K562 (cell line): ENCODE results near the gene KMT2D. TPM values are rescaled to one million over a fixed set of nuclear protein-coding genes. Genes with fewer than 3 reads are reported as not detected.

ENCODE experiments used
- CBX5 ChIP-seq: IDR thresholded peaks from 2 replicates; pipeline ENCODE4 v1.6.1; 2014; ENCODE audit warnings: low read depth, borderline replicate concordance
- CREB1 ChIP-seq, 2 experiments: sonication (generic) in 1 of 2; formaldehyde crosslinking in 1 of 2; IDR thresholded peaks; 2 replicates each; pipeline versions ENCODE4 v1.6.1 to v1.8.0; 2012 to 2022; ENCODE audit warnings: inconsistent platforms in 1 of 2, mild to moderate bottlenecking in 1 of 2, missing genetic modification reagents in 1 of 2, moderate library complexity in 1 of 2
- FOXK1 ChIP-seq: sonication (generic); formaldehyde crosslinking; IDR thresholded peaks from 2 replicates; pipeline ENCODE4 v1.8.0; 2022; ENCODE audit warnings: missing genetic modification reagents, mild to moderate bottlenecking, borderline replicate concordance
- GATAD2A ChIP-seq: fragments of 450-650 bp; IDR thresholded peaks from 2 replicates; pipeline ENCODE4 v1.6.1; 2017
- HLTF ChIP-seq: fragments of 450-650 bp; IDR thresholded peaks from 2 replicates; pipeline ENCODE4 v1.6.1; 2016
- HMGXB4 ChIP-seq: sonication (generic); formaldehyde crosslinking; IDR thresholded peaks from 2 replicates; pipeline ENCODE4 v1.8.1; 2023; ENCODE audit warnings: mild to moderate bottlenecking, missing genetic modification reagents
- IRF1 ChIP-seq: sonication (generic); formaldehyde crosslinking; IDR thresholded peaks from 2 replicates; pipeline ENCODE4 v1.8.0; 2022; ENCODE audit warnings: missing genetic modification reagents, mild to moderate bottlenecking, borderline replicate concordance
- NCOR1 ChIP-seq: fragments of 450-650 bp; IDR thresholded peaks from 2 replicates; pipeline ENCODE4 v1.6.1; 2016; ENCODE audit warnings: mild to moderate bottlenecking, moderate library complexity
- NR2F6 ChIP-seq: fragments of 450-650 bp; formaldehyde crosslinking; IDR thresholded peaks from 2 replicates; pipeline ENCODE4 v1.4.0; 2020; ENCODE audit warnings: mild to moderate bottlenecking
- PURB ChIP-seq: sonication (generic); formaldehyde crosslinking; IDR thresholded peaks from 2 replicates; pipeline ENCODE4 v1.9.0; 2021; ENCODE audit warnings: low read depth, mild to moderate bottlenecking, missing genetic modification reagents
- RBM14 ChIP-seq: fragments of 200-400 bp; formaldehyde crosslinking; IDR thresholded peaks from 2 replicates; pipeline ENCODE4 v1.6.1; 2018; ENCODE audit warnings: low read depth, mild to moderate bottlenecking, low read length, moderate library complexity, borderline replicate concordance; ENCODE audit not compliant: insufficient read depth
- STAG1 ChIP-seq: sonication (generic); formaldehyde crosslinking; IDR thresholded peaks from 2 replicates; pipeline ENCODE4 v1.5.0; 2020; ENCODE audit warnings: missing genetic modification reagents, borderline replicate concordance
- STAT5B ChIP-seq: fragments of 250-450 bp; sonication (Bioruptor Pico); IDR thresholded peaks from 2 replicates; pipeline ENCODE4 v1.8.0; 2021; ENCODE audit warnings: mild to moderate bottlenecking, inconsistent platforms
- TEAD1 ChIP-seq, 2 experiments: fragments of 450-650 bp in 1 of 2; sonication (generic) in 1 of 2; formaldehyde crosslinking; IDR thresholded peaks; 2 replicates each; pipeline versions ENCODE4 v1.4.0 to v1.8.0; 2020 to 2022; ENCODE audit warnings: mild to moderate bottlenecking in 2 of 2, missing genetic modification reagents in 1 of 2
- ZC3H11A ChIP-seq: IDR thresholded peaks from 2 replicates; pipeline ENCODE4 v1.6.1; 2012; ENCODE audit warnings: low read depth, low read length, improper control_type of control experiment
- ZNF143 ChIP-seq: sonication (generic); formaldehyde crosslinking; IDR thresholded peaks from 2 replicates; pipeline ENCODE4 v1.9.0; 2022; ENCODE audit warnings: mild to moderate bottlenecking, missing genetic modification reagents
- ZNF146 ChIP-seq: IDR thresholded peaks from one replicate; pipeline ENCODE4 v1.6.1; 2018; ENCODE audit warnings: missing compliant biosample characterization; ENCODE audit not compliant: unreplicated experiment
- ZNF75A ChIP-seq: fragments of 450-650 bp; formaldehyde crosslinking; IDR thresholded peaks from 2 replicates; pipeline ENCODE4 v1.4.0; 2020; ENCODE audit warnings: mild to moderate bottlenecking
- polyA plus RNA-seq, 8 experiments: library from polyadenylated mRNA; depleted of rRNA in 4 of 8; stranded (reverse) in 5 of 8; unstranded in 3 of 8; fragments of >200 nt; fragmentation: Nextera tagmentation in 2 of 8; fragmentation: Illumina TruSeq in 1 of 8; extraction: Ambion mirVana in 2 of 8; extraction: Trizol in 1 of 8; gene quantifications; 2 replicates each; pipeline versions ENCODE4 v1.2.1 to v1.2.3, GENCODE V29; 2011 to 2014; ENCODE audit warnings: inconsistent platforms in 1 of 8, missing spikeins in 1 of 8
- total RNA-seq, 7 experiments: library from RNA; depleted of rRNA in 6 of 7; stranded (reverse); fragments of >200 nt in 6 of 7; fragmentation: Illumina TruSeq in 2 of 7; extraction: Trizol in 2 of 7; gene quantifications; 2 replicates each; pipeline versions ENCODE4 v1.2.1 to v1.2.3, GENCODE V29; 2011 to 2021; ENCODE audit warnings: low replicate concordance in 1 of 7
- TF ChIP-seq, protein P1 (sequence below): fragments of 450-650 bp; IDR thresholded peaks from 2 replicates; pipeline ENCODE4 v1.6.1; 2017; ENCODE audit warnings: antibody characterized with exemption, mild to moderate bottlenecking

KMT2D gene
- total and polyA plus RNA-seq, 9 of the 15 experiments (the other 6 are each of a cell fraction or from before 2014, with no cell fraction given): 0.22 to 93.7 (median 13.7) TPM

DNA sequence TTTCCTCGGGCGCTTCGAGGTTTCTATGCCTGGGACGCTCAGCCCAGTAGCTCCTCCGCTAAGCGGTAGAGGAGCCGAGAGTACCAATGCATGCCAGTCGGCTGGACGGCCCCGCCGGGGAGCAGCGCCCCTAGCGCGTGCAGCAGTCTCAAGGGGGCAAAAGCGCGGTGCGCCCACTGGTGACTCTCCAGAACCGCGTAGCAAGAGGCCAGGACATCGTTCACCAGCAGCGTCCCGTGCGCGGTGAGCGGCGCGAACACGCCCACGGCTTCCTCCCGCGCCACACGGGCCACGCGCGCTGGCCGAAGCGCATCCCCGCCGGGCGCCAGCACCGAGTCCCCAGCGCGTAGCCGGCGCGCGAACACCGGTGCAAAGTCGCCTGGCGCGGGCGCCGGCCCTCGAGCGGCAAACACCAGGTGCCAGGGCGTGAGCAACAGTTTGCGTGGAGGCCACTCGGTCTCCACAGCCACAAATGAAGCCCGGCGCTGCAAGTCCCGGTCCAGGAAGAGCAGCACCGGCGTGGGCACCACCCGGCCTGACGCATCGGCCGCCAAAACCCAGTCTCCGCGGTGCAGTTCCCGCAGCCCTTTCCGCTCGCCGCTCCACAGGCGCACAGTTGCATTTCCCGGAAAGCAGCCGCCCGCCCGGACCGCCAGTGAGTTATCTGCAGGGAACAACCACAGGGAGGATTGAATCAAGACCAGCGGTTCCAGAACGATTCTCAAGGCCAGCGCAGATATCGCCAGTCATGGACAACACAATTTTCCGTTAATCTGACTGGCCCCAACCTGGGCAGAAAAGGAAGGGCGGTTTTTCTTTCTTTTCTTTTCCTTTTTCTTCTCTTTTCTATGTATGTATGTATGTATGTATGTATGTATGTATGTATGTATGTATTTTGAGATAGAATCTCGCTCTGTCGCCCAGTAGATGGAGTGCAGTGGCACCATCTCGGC, 29.5 kb upstream of the KMT2D start (continued):
- no peak for TF ChIP-seq STAG1
- TF ChIP-seq ZNF146 (CRISPR knock-in tag): no peak
- peak; percentile 90 for TF ChIP-seq NCOR1
- no peak for TF ChIP-seq CBX5
- no peak for TF ChIP-seq PURB
- TF ChIP-seq FOXK1: no peak
- no peak for TF ChIP-seq RBM14
- TF ChIP-seq, protein P1, sequence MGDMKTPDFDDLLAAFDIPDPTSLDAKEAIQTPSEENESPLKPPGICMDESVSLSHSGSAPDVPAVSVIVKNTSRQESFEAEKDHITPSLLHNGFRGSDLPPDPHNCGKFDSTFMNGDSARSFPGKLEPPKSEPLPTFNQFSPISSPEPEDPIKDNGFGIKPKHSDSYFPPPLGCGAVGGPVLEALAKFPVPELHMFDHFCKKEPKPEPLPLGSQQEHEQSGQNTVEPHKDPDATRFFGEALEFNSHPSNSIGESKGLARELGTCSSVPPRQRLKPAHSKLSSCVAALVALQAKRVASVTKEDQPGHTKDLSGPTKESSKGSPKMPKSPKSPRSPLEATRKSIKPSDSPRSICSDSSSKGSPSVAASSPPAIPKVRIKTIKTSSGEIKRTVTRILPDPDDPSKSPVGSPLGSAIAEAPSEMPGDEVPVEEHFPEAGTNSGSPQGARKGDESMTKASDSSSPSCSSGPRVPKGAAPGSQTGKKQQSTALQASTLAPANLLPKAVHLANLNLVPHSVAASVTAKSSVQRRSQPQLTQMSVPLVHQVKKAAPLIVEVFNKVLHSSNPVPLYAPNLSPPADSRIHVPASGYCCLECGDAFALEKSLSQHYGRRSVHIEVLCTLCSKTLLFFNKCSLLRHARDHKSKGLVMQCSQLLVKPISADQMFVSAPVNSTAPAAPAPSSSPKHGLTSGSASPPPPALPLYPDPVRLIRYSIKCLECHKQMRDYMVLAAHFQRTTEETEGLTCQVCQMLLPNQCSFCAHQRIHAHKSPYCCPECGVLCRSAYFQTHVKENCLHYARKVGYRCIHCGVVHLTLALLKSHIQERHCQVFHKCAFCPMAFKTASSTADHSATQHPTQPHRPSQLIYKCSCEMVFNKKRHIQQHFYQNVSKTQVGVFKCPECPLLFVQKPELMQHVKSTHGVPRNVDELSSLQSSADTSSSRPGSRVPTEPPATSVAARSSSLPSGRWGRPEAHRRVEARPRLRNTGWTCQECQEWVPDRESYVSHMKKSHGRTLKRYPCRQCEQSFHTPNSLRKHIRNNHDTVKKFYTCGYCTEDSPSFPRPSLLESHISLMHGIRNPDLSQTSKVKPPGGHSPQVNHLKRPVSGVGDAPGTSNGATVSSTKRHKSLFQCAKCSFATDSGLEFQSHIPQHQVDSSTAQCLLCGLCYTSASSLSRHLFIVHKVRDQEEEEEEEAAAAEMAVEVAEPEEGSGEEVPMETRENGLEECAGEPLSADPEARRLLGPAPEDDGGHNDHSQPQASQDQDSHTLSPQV: peak; percentile 71; the same call in 1 of the 2 replicates
- TF ChIP-seq GATAD2A: peak; percentile 80; the same call in 1 of the 2 replicates
- TF ChIP-seq TEAD1 (CRISPR knock-in tag; IDR thresholded peaks at IDR 0.05): 0 out of 4 replicates have a peak, but pooled peaks of 1 of the 2 experiments have one; percentile 22
- no peak for TF ChIP-seq ZNF143
- TF ChIP-seq IRF1: no peak
- TF ChIP-seq STAT5B: no peak
- TF ChIP-seq HLTF: no peak; the same call in 1 of the 2 replicates
- peak; percentile 32; the same call in 1 of the 2 replicates for TF ChIP-seq CREB1 (IDR thresholded peaks at IDR 0.05)
- TF ChIP-seq CREB1 (CRISPR knock-in tag; IDR thresholded peaks at IDR 0.05): no peak
- no peak for TF ChIP-seq HMGXB4
- no peak for TF ChIP-seq NR2F6
- no peak for TF ChIP-seq ZC3H11A
- no peak for TF ChIP-seq ZNF75A (CRISPR knock-in tag)
